Prostate gland (tissue), 2 donors: Measurements from ENCODE around the gene SLC26A5.

Source experiments
- POLR2A ChIP-seq: fragments of 450-650 bp; IDR thresholded peaks from one replicate; pipeline ENCODE4 v1.6.1; 2016; ENCODE audit warnings: antibody characterized with exemption, mild to moderate bottlenecking
- TF ChIP-seq, protein P1 (sequence below), 4 experiments: fragments of 200-600 bp in 2 of 4; fragments of 450-650 bp in 2 of 4; sonication (generic) in 2 of 4; IDR thresholded peaks; 1 replicate in 3 of 4; 2 replicates in 1 of 4; pipeline ENCODE4 v1.5.1; 2016 to 2019; ENCODE audit warnings: antibody characterized with exemption in 4 of 4, mild to moderate bottlenecking in 2 of 4, moderate library complexity in 2 of 4

- TF ChIP-seq, protein P1, sequence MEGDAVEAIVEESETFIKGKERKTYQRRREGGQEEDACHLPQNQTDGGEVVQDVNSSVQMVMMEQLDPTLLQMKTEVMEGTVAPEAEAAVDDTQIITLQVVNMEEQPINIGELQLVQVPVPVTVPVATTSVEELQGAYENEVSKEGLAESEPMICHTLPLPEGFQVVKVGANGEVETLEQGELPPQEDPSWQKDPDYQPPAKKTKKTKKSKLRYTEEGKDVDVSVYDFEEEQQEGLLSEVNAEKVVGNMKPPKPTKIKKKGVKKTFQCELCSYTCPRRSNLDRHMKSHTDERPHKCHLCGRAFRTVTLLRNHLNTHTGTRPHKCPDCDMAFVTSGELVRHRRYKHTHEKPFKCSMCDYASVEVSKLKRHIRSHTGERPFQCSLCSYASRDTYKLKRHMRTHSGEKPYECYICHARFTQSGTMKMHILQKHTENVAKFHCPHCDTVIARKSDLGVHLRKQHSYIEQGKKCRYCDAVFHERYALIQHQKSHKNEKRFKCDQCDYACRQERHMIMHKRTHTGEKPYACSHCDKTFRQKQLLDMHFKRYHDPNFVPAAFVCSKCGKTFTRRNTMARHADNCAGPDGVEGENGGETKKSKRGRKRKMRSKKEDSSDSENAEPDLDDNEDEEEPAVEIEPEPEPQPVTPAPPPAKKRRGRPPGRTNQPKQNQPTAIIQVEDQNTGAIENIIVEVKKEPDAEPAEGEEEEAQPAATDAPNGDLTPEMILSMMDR (IDR thresholded peaks at IDR 0.05), result no peak
- TF ChIP-seq POLR2A, result no peak
Measured at GRCh38 chr7:103437623-103438022, 8.4 kb downstream of the SLC26A5 start.
